Lung (tissue), 12 donors: Measurements from ENCODE around the gene TRIM14. TPM values are rescaled to one million over a fixed set of nuclear protein-coding genes. Genes with fewer than 3 reads are reported as not detected.

Experiments
- ATAC-seq: fragments of 200-7000 bp; cut with Tn5 transposase; one replicate; pipeline ENCODE4 v1.9.1; 2020; ENCODE audit warnings: moderate number of reproducible peaks; ENCODE audit not compliant: insufficient read depth, low FRiP score
- DNase-seq, 3 donors: peaks; one replicate each; pipeline ENCODE4 v3.0.0-alpha.2; 2013 to 2017
- H3K27ac ChIP-seq, 2 donors: one replicate each; pipeline ENCODE4 v1.5.1; 2013; ENCODE audit warnings: mild to moderate bottlenecking in 2 of 2, moderate library complexity in 2 of 2, control low read depth in 1 of 2, inconsistent platforms in 1 of 2, low read depth in 1 of 2, low read length in 1 of 2
- H3K27me3 ChIP-seq, 3 donors: one replicate each; pipeline ENCODE4 v1.5.1; 2013; ENCODE audit warnings: low read length in 2 of 3; ENCODE audit not compliant: control insufficient read depth in 3 of 3, insufficient read depth in 3 of 3
- H3K36me3 ChIP-seq, 4 donors: one replicate each; pipeline ENCODE4 v1.5.1; 2013; ENCODE audit warnings: low read length in 4 of 4, mild to moderate bottlenecking in 1 of 4, moderate library complexity in 1 of 4; ENCODE audit not compliant: control insufficient read depth in 4 of 4, insufficient read depth in 4 of 4
- H3K4me1 ChIP-seq, 5 donors: one replicate each; pipeline ENCODE4 v1.5.1; 2013; ENCODE audit warnings: low read length in 5 of 5, mild to moderate bottlenecking in 2 of 5, moderate library complexity in 1 of 5; ENCODE audit not compliant: control insufficient read depth in 5 of 5, insufficient read depth in 5 of 5
- H3K4me3 ChIP-seq: one replicate; pipeline ENCODE4 v1.5.1; 2013; ENCODE audit warnings: mild to moderate bottlenecking, control low read depth, moderate library complexity
- H3K9ac ChIP-seq, 2 donors: one replicate each; pipeline ENCODE4 v1.5.1; 2013; ENCODE audit warnings: low read length in 2 of 2, control low read depth in 1 of 2; ENCODE audit not compliant: insufficient read depth in 1 of 2
- H3K9me3 ChIP-seq, 4 donors: one replicate each; pipeline ENCODE4 v1.5.1; 2013; ENCODE audit warnings: low read length in 3 of 4, mild to moderate bottlenecking in 1 of 4, moderate library complexity in 1 of 4; ENCODE audit not compliant: control insufficient read depth in 4 of 4, insufficient read depth in 3 of 4
- WGBS, 2 donors: extraction: QIAGEN DNeasy Blood & Tissue Kit; methylation state at CpG; one replicate each; pipeline ENCODE4 v1.1.7; 2013; 5-methylcytosine and 5-hydroxymethylcytosine counted together
- polyA plus RNA-seq, 2 donors: library from polyadenylated mRNA; stranded (reverse); fragments of 200-250 nt; gene quantifications; one replicate each; pipeline ENCODE4 v1.2.1, GENCODE V29; 2013
- total RNA-seq, 2 donors: library from RNA; depleted of rRNA in 1 of 2; stranded (reverse); fragments of >200 nt in 1 of 2; gene quantifications; one replicate each; pipeline ENCODE4 v1.2.1, GENCODE V29; 2014 to 2021
- TF ChIP-seq, protein P1 (sequence below): IDR thresholded peaks from 2 replicates; pipeline ENCODE4 v1.5.1; 2012; ENCODE audit warnings: mild to moderate bottlenecking; ENCODE audit errors: control extremely low read depth, extremely low read depth
- donor health status: control.
- donor health status: control.
- donor health status: Bipolar disorder and iron deficiency.
- donor health status: healthy.
- donor health status: DM: yes; HTN: yes; CAD: no.

Gene TRIM14
- total and polyA plus RNA-seq, 4 donors: 5.0 to 42.7 (median 12.1) TPM

DNA sequence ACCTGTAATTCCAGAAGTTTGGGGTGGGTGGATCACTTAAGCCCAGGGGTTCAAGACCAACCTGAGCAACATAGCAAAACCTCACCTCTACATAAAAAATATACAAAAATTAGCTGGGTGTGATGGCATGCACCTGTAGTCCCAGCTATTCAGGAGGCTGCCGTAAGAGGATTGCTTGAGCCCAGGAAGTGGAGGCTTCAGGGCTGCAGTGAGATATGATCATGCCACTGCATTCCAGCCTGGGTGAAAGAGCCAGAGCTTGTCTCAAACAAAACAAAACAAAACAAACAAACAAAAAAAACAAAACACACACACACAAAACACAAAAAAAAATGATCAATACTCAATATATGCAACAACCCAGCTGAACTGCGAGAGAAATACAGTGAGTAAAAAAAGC is 29.5 kb upstream of the TRIM14 start:
- ATAC-seq (no peak), DNase-seq (no peak)
- no peak overlapping the region for H3K4me3 ChIP-seq
- TF ChIP-seq, protein P1, sequence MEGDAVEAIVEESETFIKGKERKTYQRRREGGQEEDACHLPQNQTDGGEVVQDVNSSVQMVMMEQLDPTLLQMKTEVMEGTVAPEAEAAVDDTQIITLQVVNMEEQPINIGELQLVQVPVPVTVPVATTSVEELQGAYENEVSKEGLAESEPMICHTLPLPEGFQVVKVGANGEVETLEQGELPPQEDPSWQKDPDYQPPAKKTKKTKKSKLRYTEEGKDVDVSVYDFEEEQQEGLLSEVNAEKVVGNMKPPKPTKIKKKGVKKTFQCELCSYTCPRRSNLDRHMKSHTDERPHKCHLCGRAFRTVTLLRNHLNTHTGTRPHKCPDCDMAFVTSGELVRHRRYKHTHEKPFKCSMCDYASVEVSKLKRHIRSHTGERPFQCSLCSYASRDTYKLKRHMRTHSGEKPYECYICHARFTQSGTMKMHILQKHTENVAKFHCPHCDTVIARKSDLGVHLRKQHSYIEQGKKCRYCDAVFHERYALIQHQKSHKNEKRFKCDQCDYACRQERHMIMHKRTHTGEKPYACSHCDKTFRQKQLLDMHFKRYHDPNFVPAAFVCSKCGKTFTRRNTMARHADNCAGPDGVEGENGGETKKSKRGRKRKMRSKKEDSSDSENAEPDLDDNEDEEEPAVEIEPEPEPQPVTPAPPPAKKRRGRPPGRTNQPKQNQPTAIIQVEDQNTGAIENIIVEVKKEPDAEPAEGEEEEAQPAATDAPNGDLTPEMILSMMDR: no peak
- H3K27ac ChIP-seq: no peak overlapping the region
- peaks cover 0 to 9% (median 0%) of the 10 kb centered on the region in 5 donors for H3K4me1 ChIP-seq
- H3K9me3 ChIP-seq: no peaks in the 10 kb centered on the region
- H3K27me3 ChIP-seq: no peaks in the 10 kb centered on the region
- H3K36me3 ChIP-seq: no peaks in the 10 kb centered on the region
- 86% methylated on average over 2 of the region's 2 CpGs for WGBS, 2 donors
- no peak overlapping the region for H3K9ac ChIP-seq

GRCh38 chr9:98147582-98147981 is 28.6 kb upstream of the TRIM14 start:
- no peak for ATAC-seq
- 84 to 91% methylated on average over 2 of the region's 2 CpGs for WGBS, 2 donors
- Histone ChIP-seq H3K36me3 (no peaks in the 10 kb centered on the region), H3K27ac (no peak overlapping the region), H3K4me1 (peaks cover 0 to 13% (median 0%) of the 10 kb centered on the region in 5 donors), H3K9me3 (no peaks in the 10 kb centered on the region), H3K9ac (no peak overlapping the region), H3K4me3 (no peak overlapping the region), H3K27me3 (no peaks in the 10 kb centered on the region)
- TF ChIP-seq, protein P1: no peak
- no peak for DNase-seq

DNA sequence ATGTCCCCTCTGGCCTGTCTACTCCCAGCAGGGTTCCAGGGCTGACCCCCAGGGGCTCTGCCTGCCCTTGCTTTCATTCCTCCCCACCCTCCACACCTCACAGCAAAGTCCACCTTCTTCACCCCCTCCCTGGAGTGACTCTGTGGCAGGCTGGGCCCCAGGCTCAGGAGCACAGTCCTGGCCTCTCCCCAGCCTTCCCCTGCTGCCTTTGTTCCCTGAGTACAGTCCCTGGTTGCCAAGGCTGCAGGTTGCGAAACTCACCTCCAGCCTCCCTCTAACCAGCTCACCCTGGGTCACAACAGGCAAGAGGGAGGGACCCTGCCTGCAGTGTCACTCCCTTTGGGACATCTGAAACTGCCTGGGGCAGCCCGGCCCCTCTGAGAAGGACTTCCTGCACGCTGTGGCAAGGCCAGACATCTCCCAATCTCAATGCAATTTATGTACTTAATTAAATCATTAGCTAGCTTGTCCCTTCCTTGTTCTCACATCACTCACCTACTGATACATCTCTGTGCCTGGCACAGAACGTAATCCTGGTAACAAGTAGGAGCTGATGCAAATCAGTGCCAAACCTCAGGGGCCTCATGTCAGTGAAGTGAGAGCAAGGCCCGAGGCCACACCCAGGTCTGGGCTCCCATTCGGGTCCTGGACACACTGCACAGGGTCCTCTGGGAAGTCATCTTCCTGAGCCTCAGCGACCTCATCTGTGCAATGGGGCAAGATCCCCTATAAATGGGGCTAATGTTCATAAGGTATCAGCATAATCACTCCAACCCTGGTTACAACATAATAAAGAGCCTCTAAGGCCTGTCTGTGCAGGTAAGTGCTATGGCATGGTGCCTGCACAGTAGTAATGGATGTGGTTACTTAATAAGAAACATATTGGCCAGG is 27.3 kb upstream of the TRIM14 start:
- H3K9me3 ChIP-seq: no peaks in the 10 kb centered on the region
- H3K36me3 ChIP-seq: no peaks in the 10 kb centered on the region
- no peak overlapping the region for H3K4me3 ChIP-seq
- TF ChIP-seq, protein P1: no peak
- no peak overlapping the region for H3K9ac ChIP-seq
- peak; percentile 51 to 80 (median 58) for DNase-seq
- peak overlapping the region in 1 of 2 donors; percentile 97 for H3K27ac ChIP-seq
- 52 to 56% methylated on average over 7 of the region's 7 CpGs for WGBS, 2 donors
- H3K4me1 ChIP-seq: peaks cover 0 to 16% (median 0%) of the 10 kb centered on the region in 5 donors
- peak; percentile 59 for ATAC-seq
- no peaks in the 10 kb centered on the region for H3K27me3 ChIP-seq
